ENCODE data around the gene INPP5D.
"Not testable (repeated sequence)": the region's sequence is repeated elsewhere in the genome, so short reads cannot be mapped to it uniquely, and the experiment has no call there.

Gene INPP5D

DNA sequence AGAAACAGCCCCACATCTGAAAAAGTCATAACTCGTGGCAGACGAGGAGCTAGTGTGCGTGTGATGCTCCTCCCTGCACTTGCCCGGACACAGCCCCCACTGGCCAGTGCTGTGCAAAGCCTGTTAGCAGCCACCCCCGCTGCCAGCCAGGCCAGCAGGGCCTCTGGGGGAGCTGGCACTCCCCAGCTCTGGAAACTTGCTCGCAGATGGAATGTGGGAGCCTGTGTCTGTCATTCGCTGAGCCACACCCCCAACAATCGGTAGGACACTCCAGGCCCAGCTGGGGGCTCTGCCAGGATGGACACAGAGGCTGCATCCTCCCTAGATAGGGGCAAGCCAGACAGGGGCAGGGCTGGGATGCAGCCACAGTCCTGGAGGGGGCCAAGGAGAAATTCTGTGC is 128.9 kb downstream of the INPP5D start:
- no peak for DNase-seq
- H3K4me1 ChIP-seq (ENCODE audit: insufficient read depth, low read length), result no peaks in the 10 kb centered on the region
- H4K20me1 ChIP-seq (ENCODE audit: insufficient read depth, low read length), result peaks cover 3% of the 10 kb centered on the region; the same call in 1 of the 2 replicates
- no peak overlapping the region for H3K9ac ChIP-seq (ENCODE audit: low read depth, low read length)
- no peaks in the 10 kb centered on the region for H3K9me3 ChIP-seq (ENCODE audit: insufficient read depth, low read length, severe bottlenecking)
- no peaks in the 10 kb centered on the region for H3K27me3 ChIP-seq (ENCODE audit: insufficient read depth, low read length, poor library complexity)
- H3K4me3 ChIP-seq (ENCODE audit: low read depth in 1 of 2, low read length in 2 of 2), result no peak overlapping the region
- H3K36me3 ChIP-seq (ENCODE audit: insufficient read depth, low read length), result peaks cover 59% of the 10 kb centered on the region
- no peaks in the 10 kb centered on the region for H3K79me2 ChIP-seq (ENCODE audit: insufficient read depth, low read length)
- H2AFZ ChIP-seq (ENCODE audit: low read depth, low read length), result no peak overlapping the region
- TF ChIP-seq, protein P1, sequence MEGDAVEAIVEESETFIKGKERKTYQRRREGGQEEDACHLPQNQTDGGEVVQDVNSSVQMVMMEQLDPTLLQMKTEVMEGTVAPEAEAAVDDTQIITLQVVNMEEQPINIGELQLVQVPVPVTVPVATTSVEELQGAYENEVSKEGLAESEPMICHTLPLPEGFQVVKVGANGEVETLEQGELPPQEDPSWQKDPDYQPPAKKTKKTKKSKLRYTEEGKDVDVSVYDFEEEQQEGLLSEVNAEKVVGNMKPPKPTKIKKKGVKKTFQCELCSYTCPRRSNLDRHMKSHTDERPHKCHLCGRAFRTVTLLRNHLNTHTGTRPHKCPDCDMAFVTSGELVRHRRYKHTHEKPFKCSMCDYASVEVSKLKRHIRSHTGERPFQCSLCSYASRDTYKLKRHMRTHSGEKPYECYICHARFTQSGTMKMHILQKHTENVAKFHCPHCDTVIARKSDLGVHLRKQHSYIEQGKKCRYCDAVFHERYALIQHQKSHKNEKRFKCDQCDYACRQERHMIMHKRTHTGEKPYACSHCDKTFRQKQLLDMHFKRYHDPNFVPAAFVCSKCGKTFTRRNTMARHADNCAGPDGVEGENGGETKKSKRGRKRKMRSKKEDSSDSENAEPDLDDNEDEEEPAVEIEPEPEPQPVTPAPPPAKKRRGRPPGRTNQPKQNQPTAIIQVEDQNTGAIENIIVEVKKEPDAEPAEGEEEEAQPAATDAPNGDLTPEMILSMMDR (IDR thresholded peaks at IDR 0.05; ENCODE audit: borderline replicate concordance, extremely low read depth, low read length, poor library complexity, severe bottlenecking), result no peak
- TF ChIP-seq EZH2 (IDR thresholded peaks at IDR 0.05; ENCODE audit: borderline replicate concordance, low read depth, low read length, severe bottlenecking), result no peak
- ATAC-seq (ENCODE audit: insufficient read depth, low read depth), result no peak
- no peak overlapping the region for H3K27ac ChIP-seq (ENCODE audit: low read length)
- H3K4me2 ChIP-seq (ENCODE audit: insufficient read depth, low read length), result no peak overlapping the region

DNA sequence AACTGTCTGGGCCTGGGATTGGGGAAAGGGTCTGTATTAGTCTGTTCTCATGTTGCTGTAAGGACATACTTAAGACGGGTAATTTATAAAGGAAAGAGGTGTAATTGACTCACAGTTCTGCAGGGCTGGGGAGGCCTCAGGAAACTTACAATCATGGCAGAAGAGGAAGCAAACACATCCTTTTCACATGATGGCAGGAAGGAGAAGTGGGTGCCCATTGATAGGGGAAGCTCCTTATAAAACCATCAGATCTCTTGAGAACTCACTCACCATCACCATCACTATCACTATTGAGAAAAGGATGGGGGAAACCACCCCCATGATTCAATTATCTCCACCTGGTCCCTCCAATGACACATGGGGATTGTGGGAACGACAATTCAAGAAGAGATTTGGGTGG is 130.9 kb downstream of the INPP5D start:
- not testable (repeated sequence) for ATAC-seq (ENCODE audit: insufficient read depth, low read depth); H4K20me1 ChIP-seq (ENCODE audit: insufficient read depth, low read length); DNase-seq; H3K4me2 ChIP-seq (ENCODE audit: insufficient read depth, low read length); H3K4me1 ChIP-seq (ENCODE audit: insufficient read depth, low read length); H3K27me3 ChIP-seq (ENCODE audit: insufficient read depth, low read length, poor library complexity); H3K79me2 ChIP-seq (ENCODE audit: insufficient read depth, low read length); H2AFZ ChIP-seq (ENCODE audit: low read depth, low read length); H3K27ac ChIP-seq (ENCODE audit: low read length); H3K4me3 ChIP-seq (ENCODE audit: low read depth in 1 of 2, low read length in 2 of 2); H3K9ac ChIP-seq (ENCODE audit: low read depth, low read length); H3K9me3 ChIP-seq (ENCODE audit: insufficient read depth, low read length, severe bottlenecking)
- H3K36me3 ChIP-seq (ENCODE audit: insufficient read depth, low read length), result peaks cover 45% of the 10 kb centered on the region

DNA sequence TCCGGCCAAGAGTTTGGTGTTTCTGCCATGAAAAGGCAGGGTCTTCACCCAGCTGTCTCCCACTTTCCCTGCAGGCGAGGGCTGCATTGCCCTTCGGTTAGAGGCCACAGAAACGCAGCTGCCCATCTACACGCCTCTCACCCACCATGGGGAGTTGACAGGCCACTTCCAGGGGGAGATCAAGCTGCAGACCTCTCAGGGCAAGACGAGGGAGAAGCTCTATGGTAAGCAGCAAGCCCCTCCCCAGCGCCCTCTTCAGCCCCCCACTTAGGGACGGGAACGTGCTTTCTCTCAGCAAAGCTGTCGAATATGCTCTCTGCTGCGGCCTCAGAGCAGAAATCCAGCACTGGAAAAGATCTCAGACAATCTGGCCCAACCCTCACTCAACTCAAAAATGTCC is 133.6 kb downstream of the INPP5D start:
- Histone ChIP-seq H3K36me3 (ENCODE audit: insufficient read depth, low read length) (peaks cover 56% of the 10 kb centered on the region), H3K9me3 (ENCODE audit: insufficient read depth, low read length, severe bottlenecking) (no peaks in the 10 kb centered on the region), H3K27ac (ENCODE audit: low read length) (no peak overlapping the region), H3K4me1 (ENCODE audit: insufficient read depth, low read length) (no peaks in the 10 kb centered on the region), H2AFZ (ENCODE audit: low read depth, low read length) (no peak overlapping the region), H3K79me2 (ENCODE audit: insufficient read depth, low read length) (no peaks in the 10 kb centered on the region), H4K20me1 (ENCODE audit: insufficient read depth, low read length) (peaks cover 3% of the 10 kb centered on the region; the same call in 1 of the 2 replicates), H3K4me3 (ENCODE audit: low read depth in 1 of 2, low read length in 2 of 2) (no peak overlapping the region), H3K4me2 (ENCODE audit: insufficient read depth, low read length) (no peak overlapping the region), H3K27me3 (ENCODE audit: insufficient read depth, low read length, poor library complexity) (no peaks in the 10 kb centered on the region), H3K9ac (ENCODE audit: low read depth, low read length) (no peak overlapping the region)
- DNase-seq (no peak), ATAC-seq (ENCODE audit: insufficient read depth, low read depth) (no peak)
- TF ChIP-seq, protein P1 (IDR thresholded peaks at IDR 0.05; ENCODE audit: borderline replicate concordance, extremely low read depth, low read length, poor library complexity, severe bottlenecking), result no peak
- no peak for TF ChIP-seq EZH2 (IDR thresholded peaks at IDR 0.05; ENCODE audit: borderline replicate concordance, low read depth, low read length, severe bottlenecking)

DNA sequence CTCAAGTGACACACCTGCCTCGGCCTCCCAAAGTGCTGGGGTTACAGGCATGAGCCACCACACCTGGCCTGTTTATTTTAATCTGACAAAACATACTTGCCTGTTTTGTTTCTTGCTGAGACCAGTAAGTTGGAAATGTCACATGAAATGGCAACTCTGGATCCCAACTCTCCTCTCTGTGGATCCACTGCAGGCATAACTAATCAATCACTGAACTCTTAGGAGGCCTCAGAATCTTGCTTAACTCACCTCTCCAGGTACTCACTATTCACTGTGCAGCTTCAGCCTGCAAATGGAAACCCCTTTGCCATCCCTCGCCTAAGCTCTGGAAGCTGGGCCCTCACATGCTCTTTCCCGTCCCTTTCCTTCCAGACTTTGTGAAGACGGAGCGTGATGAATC is 134.9 kb downstream of the INPP5D start:
- TF ChIP-seq EZH2 (IDR thresholded peaks at IDR 0.05; ENCODE audit: borderline replicate concordance, low read depth, low read length, severe bottlenecking), result no peak
- TF ChIP-seq, protein P1 (IDR thresholded peaks at IDR 0.05; ENCODE audit: borderline replicate concordance, extremely low read depth, low read length, poor library complexity, severe bottlenecking), result no peak
- H3K79me2 ChIP-seq (ENCODE audit: insufficient read depth, low read length), result no peaks in the 10 kb centered on the region
- H3K27ac ChIP-seq (ENCODE audit: low read length), result no peak overlapping the region
- no peak for DNase-seq
- H3K36me3 ChIP-seq (ENCODE audit: insufficient read depth, low read length), result peaks cover 45% of the 10 kb centered on the region
- no peaks in the 10 kb centered on the region for H3K4me1 ChIP-seq (ENCODE audit: insufficient read depth, low read length)
- no peak overlapping the region for H2AFZ ChIP-seq (ENCODE audit: low read depth, low read length)
- ATAC-seq (ENCODE audit: insufficient read depth, low read depth), result no peak
- no peaks in the 10 kb centered on the region for H3K27me3 ChIP-seq (ENCODE audit: insufficient read depth, low read length, poor library complexity)
- H3K4me3 ChIP-seq (ENCODE audit: low read depth in 1 of 2, low read length in 2 of 2), result no peak overlapping the region
- no peak overlapping the region for H3K4me2 ChIP-seq (ENCODE audit: insufficient read depth, low read length)
- no peaks in the 10 kb centered on the region for H3K9me3 ChIP-seq (ENCODE audit: insufficient read depth, low read length, severe bottlenecking)
- no peak overlapping the region for H3K9ac ChIP-seq (ENCODE audit: low read depth, low read length)
- H4K20me1 ChIP-seq (ENCODE audit: insufficient read depth, low read length), result no peaks in the 10 kb centered on the region
